SU-DHL-6 (cell line): ENCODE results near the gene ARAP1.
A peak's percentile ranks its signal among the peaks of the same experiment; 100 is the strongest.

Source experiments
- EZH2phosphoT487 ChIP-seq: fragments of 200-600 bp; sonication (generic), shearing (Covaris generic); conservative IDR thresholded peaks from 2 replicates; pipeline ENCODE4 v1.6.1; 2018; ENCODE audit warnings: mild to moderate bottlenecking, antibody characterized with exemption, low read length, moderate library complexity, mixed read lengths
- TF ChIP-seq, protein P1 (sequence below): fragments of 200-600 bp; sonication (generic); IDR thresholded peaks from one replicate; pipeline ENCODE4 v1.5.1; 2017; ENCODE audit warnings: antibody characterized with exemption, mild to moderate bottlenecking, low read length, moderate library complexity; ENCODE audit not compliant: insufficient read depth, poor library complexity, severe bottlenecking

DNA sequence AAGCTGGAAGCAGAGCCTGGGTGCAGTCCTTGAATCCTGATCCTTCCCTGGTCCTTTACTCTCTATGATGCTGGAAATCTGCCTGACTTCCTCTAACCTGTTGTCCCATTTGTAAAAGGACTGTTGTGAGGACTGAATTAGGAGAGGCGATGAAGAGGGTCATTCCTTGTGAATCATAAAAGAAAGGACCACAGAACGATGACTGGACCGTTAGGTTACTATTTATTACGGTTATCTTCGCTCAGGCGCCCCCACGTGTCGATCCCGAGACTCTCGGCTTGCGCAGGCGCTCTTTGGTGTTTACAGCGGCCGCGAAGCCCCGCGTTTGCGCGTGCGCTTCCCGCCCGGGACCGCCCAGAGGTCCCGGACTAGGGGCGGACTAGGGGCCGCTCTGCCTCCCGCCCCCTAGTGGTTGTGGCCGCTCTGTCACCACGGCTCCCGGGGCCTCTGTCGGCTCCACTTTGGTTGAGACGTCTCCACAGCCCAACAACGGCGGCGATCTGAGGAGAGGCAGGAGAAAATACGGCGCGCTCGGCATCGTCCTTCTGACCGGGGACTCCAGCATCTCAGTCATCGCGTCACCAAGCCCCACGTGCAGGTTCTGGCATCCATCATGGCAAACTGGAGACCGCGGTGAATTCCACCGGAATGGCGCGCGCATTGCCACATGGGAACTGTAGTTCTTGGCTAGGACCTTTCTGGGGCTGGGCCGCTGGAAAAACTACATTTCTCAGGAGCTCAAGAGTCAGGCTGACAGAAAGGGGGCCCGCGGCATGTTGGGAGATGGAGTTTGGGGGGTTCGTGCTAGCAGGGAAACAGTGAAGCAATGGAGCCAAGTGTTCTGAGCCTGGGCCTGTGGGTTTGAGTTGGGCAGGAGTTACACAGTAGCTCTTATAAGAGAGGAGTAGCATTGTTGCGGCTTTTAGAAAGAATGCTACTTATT, 41.5 kb upstream of the ARAP1 start, which contains the start of gene STARD10:
- TF ChIP-seq, protein P1, sequence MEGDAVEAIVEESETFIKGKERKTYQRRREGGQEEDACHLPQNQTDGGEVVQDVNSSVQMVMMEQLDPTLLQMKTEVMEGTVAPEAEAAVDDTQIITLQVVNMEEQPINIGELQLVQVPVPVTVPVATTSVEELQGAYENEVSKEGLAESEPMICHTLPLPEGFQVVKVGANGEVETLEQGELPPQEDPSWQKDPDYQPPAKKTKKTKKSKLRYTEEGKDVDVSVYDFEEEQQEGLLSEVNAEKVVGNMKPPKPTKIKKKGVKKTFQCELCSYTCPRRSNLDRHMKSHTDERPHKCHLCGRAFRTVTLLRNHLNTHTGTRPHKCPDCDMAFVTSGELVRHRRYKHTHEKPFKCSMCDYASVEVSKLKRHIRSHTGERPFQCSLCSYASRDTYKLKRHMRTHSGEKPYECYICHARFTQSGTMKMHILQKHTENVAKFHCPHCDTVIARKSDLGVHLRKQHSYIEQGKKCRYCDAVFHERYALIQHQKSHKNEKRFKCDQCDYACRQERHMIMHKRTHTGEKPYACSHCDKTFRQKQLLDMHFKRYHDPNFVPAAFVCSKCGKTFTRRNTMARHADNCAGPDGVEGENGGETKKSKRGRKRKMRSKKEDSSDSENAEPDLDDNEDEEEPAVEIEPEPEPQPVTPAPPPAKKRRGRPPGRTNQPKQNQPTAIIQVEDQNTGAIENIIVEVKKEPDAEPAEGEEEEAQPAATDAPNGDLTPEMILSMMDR = peak; percentile 98
- TF ChIP-seq EZH2phosphoT487 = no peak
